Muscle of arm (tissue), 14 donors: ENCODE results near the gene PDGFRB. TPM values are rescaled to one million over a fixed set of nuclear protein-coding genes. Genes with fewer than 3 reads are reported as not detected.

Experiments
- DNase-seq: peaks from one replicate; pipeline ENCODE4 v3.0.0-alpha.2; 2013
- long read RNA-seq, 11 donors: transcript quantifications; one replicate each; lab custom pipeline, GENCODE V29; 2026
- polyA plus RNA-seq, 12 donors: library from polyadenylated mRNA; unstranded; fragments of 120-200 nt; gene quantifications; one replicate each; pipeline ENCODE4 v1.2.1, GENCODE V29; 2013; ENCODE audit not compliant: insufficient read length in 12 of 12

The PDGFRB gene
- polyA plus RNA-seq: 100 to 1,000 TPM in 11 of 12 donors, not detected in 1; 106 to 161 (median 136) TPM
- long read RNA-seq, donor 1, partial matches to known transcripts: 0 of 1 reads
- long read RNA-seq, donor 1, other reads (novel, unspliced or antisense): 0 of 1 reads
- long read RNA-seq, donor 2, full-length matches to known transcripts: 7 of 69 reads
- long read RNA-seq, donor 2, partial matches to known transcripts: 56 of 69 reads
- long read RNA-seq, donor 2, other reads (novel, unspliced or antisense): 6 of 69 reads
- long read RNA-seq, donor 3, full-length matches to known transcripts: 5 of 32 reads
- long read RNA-seq, donor 3, partial matches to known transcripts: 27 of 32 reads
- long read RNA-seq, donor 3, other reads (novel, unspliced or antisense): 0 of 32 reads
- long read RNA-seq, donor 4, partial matches to known transcripts: 15 of 16 reads
- long read RNA-seq, donor 4, other reads (novel, unspliced or antisense): 0 of 16 reads
- long read RNA-seq, donor 5, full-length matches to known transcripts: 7 of 83 reads
- long read RNA-seq, donor 5, partial matches to known transcripts: 76 of 83 reads
- long read RNA-seq, donor 5, other reads (novel, unspliced or antisense): 0 of 83 reads
- long read RNA-seq, donor 6, full-length matches to known transcripts: 2 of 15 reads
- long read RNA-seq, donor 6, partial matches to known transcripts: 13 of 15 reads
- long read RNA-seq, donor 6, other reads (novel, unspliced or antisense): 0 of 15 reads
- long read RNA-seq, donor 7, full-length matches to known transcripts: 6 of 16 reads
- long read RNA-seq, donor 7, partial matches to known transcripts: 10 of 16 reads
- long read RNA-seq, donor 7, other reads (novel, unspliced or antisense): 0 of 16 reads
- long read RNA-seq, donor 8, full-length matches to known transcripts: 6 of 62 reads
- long read RNA-seq, donor 8, partial matches to known transcripts: 56 of 62 reads
- long read RNA-seq, donor 8, other reads (novel, unspliced or antisense): 0 of 62 reads
- long read RNA-seq, donor 9, partial matches to known transcripts: 35 of 35 reads
- long read RNA-seq, donor 9, other reads (novel, unspliced or antisense): 0 of 35 reads
- long read RNA-seq, donor 10, full-length matches to known transcripts: 5 of 45 reads
- long read RNA-seq, donor 10, partial matches to known transcripts: 35 of 45 reads
- long read RNA-seq, donor 10, other reads (novel, unspliced or antisense): 5 of 45 reads
- long read RNA-seq, donor 11, full-length matches to known transcripts: 4 of 38 reads
- long read RNA-seq, donor 11, partial matches to known transcripts: 34 of 38 reads
- long read RNA-seq, donor 11, other reads (novel, unspliced or antisense): 0 of 38 reads

GRCh38 chr5:150155258-150156026, at the start of gene PDGFRB:
Gene PDGFRB (minus strand): TSS chr5:150155845. CDS start chr5:150137047, 18,798 bp downstream.
- DNase-seq: peak; percentile 87

GRCh38 chr5:150204590-150204960, 48.9 kb upstream of the PDGFRB start:
- DNase-seq: no peak

- no peak for DNase-seq
Observed at GRCh38 chr5:150203832-150204589, 48.4 kb upstream of the PDGFRB start.

- DNase-seq: no peak
Observed at GRCh38 chr5:150202501-150202900, 46.9 kb upstream of the PDGFRB start.

- no peak for DNase-seq
Observed at GRCh38 chr5:150197476-150197875, 41.8 kb upstream of the PDGFRB start.

- DNase-seq: no peak
Observed at GRCh38 chr5:150196986-150197385, 41.3 kb upstream of the PDGFRB start.

GRCh38 chr5:150196514-150196913, 40.9 kb upstream of the PDGFRB start:
- DNase-seq: no peak

GRCh38 chr5:150195736-150196485, 40.3 kb upstream of the PDGFRB start:
- DNase-seq: no peak

- no peak for DNase-seq
Observed at GRCh38 chr5:150192462-150192861, 36.8 kb upstream of the PDGFRB start.

GRCh38 chr5:150190987-150191386, 35.3 kb upstream of the PDGFRB start:
- no peak for DNase-seq

- no peak for DNase-seq
Observed at GRCh38 chr5:150190503-150190979, 34.9 kb upstream of the PDGFRB start.

- no peak for DNase-seq
Observed at GRCh38 chr5:150189728-150190502, 34.3 kb upstream of the PDGFRB start, which contains the start of gene SLC6A7. Gene SLC6A7 (plus strand): TSS chr5:150190062. CDS start chr5:150190328, 266 bp downstream.

- no peak for DNase-seq
Observed at GRCh38 chr5:150189326-150189725, 33.7 kb upstream of the PDGFRB start.

GRCh38 chr5:150188146-150188842, 32.6 kb upstream of the PDGFRB start:
- no peak for DNase-seq

GRCh38 chr5:150186897-150187296, 31.3 kb upstream of the PDGFRB start:
- DNase-seq: no peak

GRCh38 chr5:150186137-150186536, 30.5 kb upstream of the PDGFRB start:
- DNase-seq: no peak
